Measurements from ENCODE around the gene NOS1AP.

GRCh38 chr1:162272419-162272818, 202.9 kb downstream of the NOS1AP start:
- no peak for TF ChIP-seq POLR2A (IDR thresholded peaks at IDR 0.05)
- no peak for TF ChIP-seq CTCF (IDR thresholded peaks at IDR 0.05)

Measured in lower leg skin (tissue), 3 donors.